GM23338 (cell line): ENCODE results near the gene MRPS17. TPM values are rescaled to one million over a fixed set of nuclear protein-coding genes. Genes with fewer than 3 reads are reported as not detected.

Source experiments
- ATAC-seq: fragments of 200-7000 bp; cut with Tn5 transposase; 3 replicates; pipeline ENCODE4 v1.9.1; 2020
- DNase-seq: peaks from one replicate; pipeline ENCODE4 v3.0.0-alpha.2; 2015; ENCODE audit warnings: low spot score
- H2AFZ ChIP-seq: fragments of 200-600 bp; sonication (generic); 2 replicates; pipeline ENCODE4 v1.8.0; 2016; ENCODE audit warnings: antibody characterized with exemption, mild to moderate bottlenecking, moderate library complexity
- H3F3A ChIP-seq: fragments of 200-600 bp; sonication (generic); replicated peaks from 2 replicates; pipeline ENCODE4 v1.8.0; 2017; ENCODE audit warnings: antibody characterized with exemption, mixed run types, low read depth
- H3K27ac ChIP-seq: fragments of 200-600 bp; sonication (generic); 2 replicates; pipeline ENCODE4 v1.6.1; 2016; ENCODE audit warnings: low read depth
- H3K27me3 ChIP-seq: fragments of 200-600 bp; sonication (generic); 2 replicates; pipeline ENCODE4 v1.8.0; 2016; ENCODE audit warnings: mild to moderate bottlenecking, mixed run types, moderate library complexity; ENCODE audit not compliant: insufficient read depth
- H3K36me3 ChIP-seq: fragments of 200-600 bp; sonication (generic); 2 replicates; pipeline ENCODE4 v1.8.0; 2016; ENCODE audit warnings: mild to moderate bottlenecking; ENCODE audit not compliant: insufficient read depth
- H3K4me1 ChIP-seq: fragments of 200-600 bp; sonication (generic); 2 replicates; pipeline ENCODE4 v1.8.0; 2016; ENCODE audit warnings: mild to moderate bottlenecking, moderate library complexity; ENCODE audit not compliant: insufficient read depth
- H3K4me2 ChIP-seq: fragments of 200-600 bp; sonication (generic); 2 replicates; pipeline ENCODE4 v1.7.1; 2017; ENCODE audit warnings: mixed run types
- H3K4me3 ChIP-seq: fragments of 200-600 bp; sonication (generic); 2 replicates; pipeline ENCODE4 v1.6.1; 2016; ENCODE audit warnings: mixed run types
- H3K79me2 ChIP-seq: fragments of 200-600 bp; sonication (generic); replicated peaks from 2 replicates; pipeline ENCODE4 v1.8.0; 2017; ENCODE audit warnings: mild to moderate bottlenecking; ENCODE audit not compliant: insufficient read depth
- H3K9me2 ChIP-seq: fragments of 200-600 bp; sonication (generic); 2 replicates; pipeline ENCODE4 v1.8.0; 2017; ENCODE audit not compliant: insufficient read depth
- H4K20me1 ChIP-seq: fragments of 200-600 bp; sonication (generic); replicated peaks from 2 replicates; pipeline ENCODE4 v1.8.0; 2017; ENCODE audit warnings: mild to moderate bottlenecking; ENCODE audit not compliant: insufficient read depth
- H3K27ac Mint-ChIP-seq: 2 replicates; pipeline ENCODE4 v1.8.0; 2020; ENCODE audit warnings: inconsistent platforms, mild to moderate bottlenecking, moderate library complexity, mixed read lengths
- H3K27me3 Mint-ChIP-seq: 3 replicates; pipeline ENCODE4 v1.8.0; 2022; ENCODE audit warnings: low read depth, mild to moderate bottlenecking, moderate library complexity, mixed read lengths, inconsistent platforms; ENCODE audit not compliant: insufficient read depth, poor library complexity
- H3K36me3 Mint-ChIP-seq: 3 replicates; pipeline ENCODE4 v1.8.0; 2021; ENCODE audit warnings: low read depth, mild to moderate bottlenecking, inconsistent platforms, moderate library complexity, mixed read lengths
- H3K4me1 Mint-ChIP-seq: 3 replicates; pipeline ENCODE4 v1.8.0; 2020; ENCODE audit warnings: mild to moderate bottlenecking, inconsistent platforms, mixed read lengths
- H3K4me3 Mint-ChIP-seq: 3 replicates; pipeline ENCODE4 v1.8.0; 2021; ENCODE audit warnings: moderate library complexity, mild to moderate bottlenecking, inconsistent platforms, mixed read lengths
- H3K9me3 Mint-ChIP-seq: 3 replicates; pipeline ENCODE4 v1.8.0; 2020; ENCODE audit warnings: moderate library complexity, mild to moderate bottlenecking, inconsistent platforms, mixed read lengths
- CREB1 ChIP-seq: fragments of 250-450 bp; sonication (Bioruptor Pico); IDR thresholded peaks from 2 replicates; pipeline ENCODE4 v1.5.0; 2020; ENCODE audit warnings: low read depth, mild to moderate bottlenecking, moderate library complexity
- EZH2 ChIP-seq: fragments of 200-600 bp; sonication (generic); IDR thresholded peaks from one replicate; pipeline ENCODE4 v1.8.0; 2017; ENCODE audit warnings: antibody characterized with exemption, mild to moderate bottlenecking, low read depth; ENCODE audit not compliant: unreplicated experiment
- JUNB ChIP-seq: IDR thresholded peaks from one replicate; pipeline ENCODE4 v1.6.1; 2016; ENCODE audit warnings: antibody characterized with exemption; ENCODE audit not compliant: unreplicated experiment
- NANOG ChIP-seq: IDR thresholded peaks from 2 replicates; pipeline ENCODE4 v1.6.1; 2016; ENCODE audit warnings: antibody characterized with exemption, borderline replicate concordance
- REST ChIP-seq: IDR thresholded peaks from one replicate; pipeline ENCODE4 v1.6.1; 2018; ENCODE audit warnings: antibody characterized with exemption; ENCODE audit not compliant: unreplicated experiment
- ZNF331 ChIP-seq: fragments of 250-450 bp; sonication (Bioruptor Pico); IDR thresholded peaks from 2 replicates; pipeline ENCODE4 v1.5.0; 2020; ENCODE audit warnings: low read depth, mild to moderate bottlenecking, moderate library complexity
- ZNF462 ChIP-seq: fragments of 250-450 bp; sonication (Bioruptor Pico); IDR thresholded peaks from 2 replicates; pipeline ENCODE4 v1.5.0; 2020; ENCODE audit warnings: mild to moderate bottlenecking, moderate library complexity
- polyA plus RNA-seq: library from polyadenylated mRNA; unstranded; fragments of >200 nt; fragmentation: Nextera tagmentation; extraction: Ambion mirVana; gene quantifications from 2 replicates; pipeline ENCODE4 v1.2.1, GENCODE V29; 2016
- total RNA-seq: library from RNA; depleted of rRNA; stranded (reverse); fragments of >200 nt; shearing (Covaris generic); gene quantifications from 2 replicates; pipeline ENCODE4 v1.2.3, GENCODE V29; 2014

The MRPS17 gene
- total and polyA plus RNA-seq, 2 experiments from 2014 or later: 14.6 to 100 TPM

- Histone ChIP-seq H3K4me2 (no peak overlapping the region), H3K4me1 (no peaks in the 10 kb centered on the region), H3K27me3 (no peaks in the 10 kb centered on the region), H4K20me1 (no peaks in the 10 kb centered on the region; the same call in 1 of the 2 replicates), H3K4me3 (no peak overlapping the region), H2AFZ (no peak overlapping the region), H3K36me3 (peaks cover 8% of the 10 kb centered on the region), H3K79me2 (no peaks in the 10 kb centered on the region), H3F3A (no peaks in the 10 kb centered on the region), H3K9me2 (no peaks in the 10 kb centered on the region), H3K27ac (no peak overlapping the region)
- Mint-ChIP-seq H3K4me3 (no peak overlapping the region), H3K36me3 (peaks cover 39% of the 10 kb centered on the region), H3K27me3 (peaks cover 2% of the 10 kb centered on the region), H3K9me3 (no peaks in the 10 kb centered on the region), H3K4me1 (no peaks in the 10 kb centered on the region), H3K27ac (no peak overlapping the region)
- no peak for DNase-seq
- TF ChIP-seq JUNB (no peak), REST (no peak)
- no peak for ATAC-seq
These were observed 31.9 kb downstream of the MRPS17 start for GRCh38 chr7:55983537-55983936.

GRCh38 chr7:55992346-55992745 is 40.7 kb downstream of the MRPS17 start:
- no peak overlapping the region for H3K4me3 Mint-ChIP-seq
- Histone ChIP-seq H3K9me2 (no peaks in the 10 kb centered on the region), H3K27me3 (no peaks in the 10 kb centered on the region), H3K4me3 (no peak overlapping the region), H2AFZ (no peak overlapping the region), H3K4me1 (no peaks in the 10 kb centered on the region), H3K36me3 (no peaks in the 10 kb centered on the region), H3K4me2 (no peak overlapping the region), H3F3A (no peaks in the 10 kb centered on the region), H3K79me2 (no peaks in the 10 kb centered on the region), H3K27ac (no peak overlapping the region), H4K20me1 (no peaks in the 10 kb centered on the region)
- H3K27me3 Mint-ChIP-seq: peaks cover 5% of the 10 kb centered on the region
- H3K4me1 Mint-ChIP-seq: no peaks in the 10 kb centered on the region
- no peak overlapping the region for H3K27ac Mint-ChIP-seq
- no peaks in the 10 kb centered on the region; the same call in 2 of the 3 replicates for H3K9me3 Mint-ChIP-seq
- peaks cover 10% of the 10 kb centered on the region for H3K36me3 Mint-ChIP-seq
- no peak for ATAC-seq
- no peak for DNase-seq
- TF ChIP-seq ZNF331 (no peak), EZH2 (no peak), NANOG (no peak), CREB1 (CRISPR knock-in tag) (no peak), ZNF462 (no peak), REST (no peak)
